H1 (cell line): ENCODE measurements around the gene FRMD4A. TPM values are rescaled to one million over a fixed set of nuclear protein-coding genes. Genes with fewer than 3 reads are reported as not detected.

Experiments
- CTBP2 ChIP-seq: IDR thresholded peaks from 2 replicates; pipeline ENCODE4 v1.7.0; 2011; ENCODE audit warnings: borderline replicate concordance, mild to moderate bottlenecking, moderate library complexity, mixed read lengths, low read length; ENCODE audit not compliant: insufficient read depth, insufficient read length
- RFX5 ChIP-seq: IDR thresholded peaks from 2 replicates; pipeline ENCODE4 v1.6.1; 2011; ENCODE audit warnings: low read depth, low read length, improper control_type of control experiment, borderline replicate concordance
- polyA plus RNA-seq, 7 experiments: library from polyadenylated mRNA; depleted of rRNA in 3 of 7; stranded (reverse) in 5 of 7; unstranded in 2 of 7; fragments of >200 nt in 5 of 7; fragments of 200-250 nt in 2 of 7; gene quantifications; 1 replicate in 5 of 7; 2 replicates in 1 of 7; 4 replicates in 1 of 7; pipeline versions ENCODE4 v1.2.1 to v1.2.3, GENCODE V29; 2011 to 2013; ENCODE audit warnings: missing spikeins in 2 of 7, mixed read lengths in 2 of 7
- total RNA-seq: library from RNA; stranded (reverse); fragmentation: NEBNext Ultra II Directional; extraction: Animal tissue kit (Norgen Biotek cat#: 25700); gene quantifications from 2 replicates; pipeline ENCODE4 v1.2.1, GENCODE V29; 2021

The FRMD4A gene
- total and polyA plus RNA-seq, 2 of the 8 experiments (the other 6 are each of a cell fraction or from before 2014, with no cell fraction given) = 38.6 to 39.6 TPM

DNA sequence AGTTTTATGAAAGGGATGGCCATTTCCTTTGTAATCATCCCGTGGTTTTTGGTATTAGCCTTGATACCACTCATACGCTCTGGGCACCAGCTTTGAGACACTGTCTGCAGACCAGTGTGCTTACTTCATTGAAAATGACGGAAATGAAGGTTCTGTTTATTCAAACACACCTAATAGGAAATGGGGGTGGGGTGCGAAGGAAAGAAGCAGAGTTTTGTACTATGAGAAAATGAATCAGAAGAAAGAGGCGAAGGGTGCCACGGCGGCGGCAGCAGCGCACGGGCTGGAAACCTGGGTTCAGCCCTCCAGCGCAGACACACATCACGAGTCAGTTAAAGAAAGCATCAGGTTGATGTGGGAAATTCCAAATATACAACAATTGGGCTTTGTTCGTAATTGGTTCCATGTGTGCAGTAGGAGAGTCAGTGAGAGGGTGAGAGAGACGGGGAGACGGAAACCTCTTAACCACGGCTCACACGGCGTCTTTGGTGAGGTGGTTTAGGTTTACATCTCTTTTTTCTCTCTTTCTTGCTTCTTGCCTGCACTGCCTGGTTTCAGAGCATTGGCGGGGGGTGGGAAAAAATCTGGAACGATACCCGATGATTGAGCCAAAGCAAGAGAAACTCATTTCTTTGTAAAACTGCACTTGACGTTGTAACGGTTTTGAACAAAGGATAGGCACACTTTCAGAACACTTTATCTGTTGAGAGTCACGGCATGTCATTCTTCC lies 321.2 kb downstream of the FRMD4A start (continued):
- no peak for TF ChIP-seq CTBP2
- TF ChIP-seq RFX5 = no peak
